ENCODE measurements around the gene RRAD. TPM values are rescaled to one million over a fixed set of nuclear protein-coding genes. Genes with fewer than 3 reads are reported as not detected.

Gene RRAD
- 7.1 and 13.5 TPM in 2 replicates for total RNA-seq

DNA sequence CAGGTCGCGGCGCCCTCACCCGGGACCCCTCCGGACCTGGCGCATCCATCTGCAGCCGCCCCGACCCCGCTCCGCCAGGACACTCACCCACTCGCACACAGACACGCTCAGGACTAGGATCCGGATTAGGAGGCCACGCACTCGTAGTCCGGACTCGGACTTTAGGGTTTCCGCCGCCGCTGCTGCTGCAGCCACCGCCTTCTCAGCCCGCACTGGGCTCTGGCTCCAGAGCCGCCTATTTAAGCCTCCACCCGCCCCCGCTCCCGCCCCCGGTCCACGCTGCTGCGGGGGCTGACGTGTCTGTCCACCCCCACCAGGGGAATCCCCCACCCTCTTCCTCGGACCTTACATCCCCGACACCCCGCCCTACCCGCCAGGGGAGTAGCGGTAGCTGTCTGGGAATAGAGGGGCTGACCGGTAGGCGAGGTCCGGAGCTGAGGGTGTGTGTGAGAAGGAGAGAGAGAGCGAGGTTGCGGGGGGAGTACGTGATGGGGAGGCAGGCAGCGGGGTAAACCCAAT, at the start of gene RRAD:
TSS of gene RRAD (minus strand) at position 214 of the 519 bp plus-strand sequence. CDS start 356 bp downstream, outside the sequence.

GRCh38 chr16:66961065-66961744, 35.9 kb upstream of the RRAD start, which contains the start of gene CES3:
CES3 (plus strand) TSS chr16:66961266; CDS start chr16:66961308, 42 bp downstream.

GRCh38 chr16:66935314-66936011, 10.1 kb upstream of the RRAD start, which contains the start of gene CES2:
CES2 (plus strand) TSS chr16:66935516; CDS start chr16:66935636, 120 bp downstream.

DNA sequence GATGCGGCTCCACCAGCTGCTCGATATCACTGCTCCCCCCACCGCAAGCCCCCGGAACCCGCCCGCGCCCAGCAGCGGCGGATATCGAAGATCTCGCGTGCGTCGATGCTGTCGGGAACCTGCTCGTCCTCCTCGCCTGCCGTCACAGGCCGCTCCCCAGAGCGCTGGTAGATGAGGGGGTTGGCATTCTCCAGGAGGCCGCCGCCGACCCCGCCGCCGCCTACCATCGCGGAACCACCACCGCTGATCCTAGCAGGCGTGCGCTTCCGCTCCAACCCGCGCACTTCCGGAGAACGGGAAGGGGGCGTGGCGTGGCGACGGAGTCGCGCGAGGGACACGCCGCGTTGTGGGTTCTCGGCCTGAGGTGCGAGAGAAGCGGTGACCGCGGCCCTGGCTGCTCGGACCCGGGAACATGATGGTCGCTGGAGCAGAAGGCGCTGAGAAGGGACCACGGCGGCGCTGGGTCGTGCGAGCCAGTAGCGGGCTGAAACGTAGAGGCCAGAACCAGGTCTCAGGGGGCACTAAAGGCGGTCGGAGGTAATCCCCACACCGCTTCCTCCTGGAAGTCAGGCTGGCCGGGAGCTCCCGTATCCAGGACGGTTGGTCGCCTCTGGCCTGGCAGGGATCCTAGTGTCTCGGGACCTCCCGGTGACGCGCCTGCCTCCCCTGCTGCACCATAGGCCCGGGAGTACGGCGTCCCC, 9.0 kb upstream of the RRAD start, which contains the start of gene CIAO2B:
TSS of gene CIAO2B (minus strand) at position 265 of the 701 bp plus-strand sequence. CDS start at position 227, 38 bp downstream.

DNA sequence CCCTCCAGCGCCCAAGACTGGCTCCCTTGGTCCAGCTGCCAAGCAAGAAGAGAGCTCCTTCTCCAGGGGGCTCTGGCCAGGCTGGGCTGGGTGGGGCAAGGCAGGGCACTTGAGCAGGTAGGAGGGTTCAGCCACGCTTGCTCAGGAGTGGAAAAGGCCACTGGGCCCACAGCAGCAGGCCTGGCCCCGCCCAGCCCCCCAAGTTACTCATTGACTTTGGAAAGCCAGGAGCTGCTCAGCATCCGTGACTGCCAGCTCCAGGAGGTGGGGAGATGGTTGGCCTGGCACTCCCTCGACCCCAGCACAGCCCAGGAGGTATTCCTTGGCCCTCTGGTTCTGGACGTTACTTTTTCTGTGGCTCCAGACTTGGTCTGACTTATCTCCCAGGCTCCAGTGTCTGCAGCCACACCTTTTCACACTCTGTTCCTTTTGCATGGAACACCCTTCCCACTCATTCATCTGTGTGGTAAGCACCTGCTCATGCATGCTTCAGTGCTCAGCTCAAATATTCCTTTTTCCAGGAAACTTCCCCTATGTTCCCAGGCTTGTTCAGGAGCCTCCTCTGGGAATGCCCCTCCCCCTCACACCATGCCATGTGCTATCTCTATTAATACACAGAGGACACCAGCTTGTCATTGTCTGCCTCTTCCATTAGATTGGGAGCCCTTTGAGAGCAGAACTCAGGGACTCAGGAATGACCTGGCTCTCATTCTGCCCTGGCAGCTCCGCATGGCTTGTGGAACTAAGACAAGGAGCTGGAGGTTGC, 6.3 kb downstream of the RRAD start, which contains the start of gene CDH16:
TSS of gene CDH16 (minus strand) at position 83 of the 766 bp plus-strand sequence. CDS start 820 bp downstream, outside the sequence.

DNA sequence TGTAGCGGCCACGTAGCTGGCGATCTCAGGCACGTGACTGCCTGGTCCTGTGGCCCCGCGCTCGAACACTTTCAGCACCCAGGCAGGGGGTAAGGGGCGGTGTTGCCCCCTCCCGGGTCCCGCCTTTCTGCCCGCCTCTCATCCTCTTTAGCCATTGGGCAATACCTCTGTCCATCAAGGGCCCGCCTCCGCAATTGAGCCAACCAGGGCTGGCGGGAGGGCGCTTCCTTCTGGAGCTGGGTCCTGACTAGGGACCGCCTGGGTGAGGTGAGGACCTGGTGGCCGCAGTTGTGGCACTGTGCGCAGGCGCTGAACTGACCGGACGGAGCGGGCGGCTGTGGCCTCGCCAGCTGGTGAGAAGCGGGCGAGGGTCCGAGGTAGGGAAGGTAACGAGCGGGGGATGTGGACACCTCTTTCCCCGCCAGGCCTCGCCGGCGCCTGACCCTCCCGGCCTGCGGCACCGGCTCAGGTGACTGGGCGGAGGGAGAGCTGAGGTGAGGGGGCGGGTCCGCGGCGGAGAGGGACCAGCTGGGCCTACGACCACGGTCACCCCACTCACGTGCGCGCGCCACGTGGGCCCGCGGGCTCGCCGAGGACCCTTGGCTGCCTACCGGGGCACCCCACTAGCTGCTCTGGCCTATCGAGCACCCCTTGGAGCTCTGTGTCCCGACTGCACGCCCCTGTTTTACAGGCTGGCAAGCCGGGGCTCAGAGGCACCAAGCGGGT, 44.9 kb downstream of the RRAD start, which contains the start of gene PDP2:
TSS of gene PDP2 (plus strand) at position 228 of the 726 bp plus-strand sequence. CDS start 3,770 bp downstream, outside the sequence.

Other genes starting within 250 kb of the RRAD start
- 12.9 and 15.9 TPM in 2 replicates for gene CMTM4, start 228.8 kb downstream of the RRAD start, total RNA-seq
- 104 and 122 TPM in 2 replicates for gene DYNC1LI2, start 173.9 kb downstream of the RRAD start, total RNA-seq
- gene TERB1, start 124.0 kb downstream of the RRAD start, total RNA-seq: under 0.01 and 0.09 TPM in 2 replicates
- gene NAE1, start 94.6 kb downstream of the RRAD start, total RNA-seq: 55.0 and 69.4 TPM in 2 replicates
- not detected in 2 replicates for gene CA7, start 81.1 kb downstream of the RRAD start, total RNA-seq
- 7.5 and 11.5 TPM in 2 replicates for gene PDP2, start 45.0 kb downstream of the RRAD start, total RNA-seq
- gene CDH16, start 6.7 kb downstream of the RRAD start, total RNA-seq: not detected in 2 replicates
- 180 and 234 TPM in 2 replicates for gene CIAO2B, start 8.9 kb upstream of the RRAD start, total RNA-seq
- gene CES2, start 10.0 kb upstream of the RRAD start, total RNA-seq: 24.1 and 25.9 TPM in 2 replicates
- 0.14 and 0.28 TPM in 2 replicates for gene CES3, start 35.7 kb upstream of the RRAD start, total RNA-seq
- gene CES4A, start 63.1 kb upstream of the RRAD start, total RNA-seq: 2.3 and 2.8 TPM in 2 replicates
- gene CBFB, start 103.6 kb upstream of the RRAD start, total RNA-seq: 43.9 and 84.4 TPM in 2 replicates
- 14.4 and 14.9 TPM in 2 replicates for gene PHAF1, start 184.4 kb upstream of the RRAD start, total RNA-seq
- gene B3GNT9, start 225.5 kb upstream of the RRAD start, total RNA-seq: 36.8 and 51.8 TPM in 2 replicates
- 15.2 and 16.7 TPM in 2 replicates for gene TRADD, start 234.4 kb upstream of the RRAD start, total RNA-seq
- 7.8 and 9.9 TPM in 2 replicates for gene FBXL8, start 234.4 kb upstream of the RRAD start, total RNA-seq
- gene HSF4, start 239.2 kb upstream of the RRAD start, total RNA-seq: 6.4 and 13.2 TPM in 2 replicates
- 13.8 and 16.9 TPM in 2 replicates for gene NOL3, start 245.0 kb upstream of the RRAD start, total RNA-seq